ENCODE results near the gene FBXL16.

DNA sequence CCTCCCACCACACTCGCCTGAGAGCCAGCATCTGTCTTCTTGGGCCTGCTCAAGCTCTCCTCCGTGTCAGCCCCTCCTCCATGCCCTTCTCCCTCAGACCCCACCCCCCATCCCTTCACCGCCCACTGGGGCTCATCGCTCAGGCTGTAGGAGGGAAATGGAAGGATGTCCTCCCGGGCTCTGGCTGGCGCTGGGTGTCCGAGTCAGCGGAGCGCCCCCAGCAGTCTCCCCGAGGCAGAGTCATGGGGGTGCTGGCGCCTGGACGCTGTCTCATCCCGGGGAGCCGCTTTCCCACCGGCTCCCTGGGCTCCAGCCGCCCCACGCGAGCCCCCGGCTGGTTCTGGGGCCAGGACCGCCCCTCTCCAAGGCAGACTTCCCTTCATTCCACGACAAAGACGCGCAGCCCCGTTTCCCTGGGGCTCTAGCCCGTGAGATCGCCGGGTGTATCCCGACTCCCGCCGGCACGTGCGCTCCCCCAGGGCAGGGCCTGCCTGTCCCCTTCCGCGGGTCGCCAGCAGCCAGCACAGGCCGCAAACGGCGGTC is 14.9 kb upstream of the FBXL16 start:
- TF ChIP-seq, protein P1, sequence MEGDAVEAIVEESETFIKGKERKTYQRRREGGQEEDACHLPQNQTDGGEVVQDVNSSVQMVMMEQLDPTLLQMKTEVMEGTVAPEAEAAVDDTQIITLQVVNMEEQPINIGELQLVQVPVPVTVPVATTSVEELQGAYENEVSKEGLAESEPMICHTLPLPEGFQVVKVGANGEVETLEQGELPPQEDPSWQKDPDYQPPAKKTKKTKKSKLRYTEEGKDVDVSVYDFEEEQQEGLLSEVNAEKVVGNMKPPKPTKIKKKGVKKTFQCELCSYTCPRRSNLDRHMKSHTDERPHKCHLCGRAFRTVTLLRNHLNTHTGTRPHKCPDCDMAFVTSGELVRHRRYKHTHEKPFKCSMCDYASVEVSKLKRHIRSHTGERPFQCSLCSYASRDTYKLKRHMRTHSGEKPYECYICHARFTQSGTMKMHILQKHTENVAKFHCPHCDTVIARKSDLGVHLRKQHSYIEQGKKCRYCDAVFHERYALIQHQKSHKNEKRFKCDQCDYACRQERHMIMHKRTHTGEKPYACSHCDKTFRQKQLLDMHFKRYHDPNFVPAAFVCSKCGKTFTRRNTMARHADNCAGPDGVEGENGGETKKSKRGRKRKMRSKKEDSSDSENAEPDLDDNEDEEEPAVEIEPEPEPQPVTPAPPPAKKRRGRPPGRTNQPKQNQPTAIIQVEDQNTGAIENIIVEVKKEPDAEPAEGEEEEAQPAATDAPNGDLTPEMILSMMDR (IDR thresholded peaks at IDR 0.05), result no peak
- no peak for TF ChIP-seq POLR2A (IDR thresholded peaks at IDR 0.05)
